GM18526 (cell line): ENCODE measurements around the gene SORBS1.

Experiments used
- POLR2A ChIP-seq: IDR thresholded peaks from 3 replicates; pipeline ENCODE4 v1.6.1; 2011; ENCODE audit not compliant: insufficient read length; ENCODE audit errors: extremely low read depth

The SORBS1 gene

DNA sequence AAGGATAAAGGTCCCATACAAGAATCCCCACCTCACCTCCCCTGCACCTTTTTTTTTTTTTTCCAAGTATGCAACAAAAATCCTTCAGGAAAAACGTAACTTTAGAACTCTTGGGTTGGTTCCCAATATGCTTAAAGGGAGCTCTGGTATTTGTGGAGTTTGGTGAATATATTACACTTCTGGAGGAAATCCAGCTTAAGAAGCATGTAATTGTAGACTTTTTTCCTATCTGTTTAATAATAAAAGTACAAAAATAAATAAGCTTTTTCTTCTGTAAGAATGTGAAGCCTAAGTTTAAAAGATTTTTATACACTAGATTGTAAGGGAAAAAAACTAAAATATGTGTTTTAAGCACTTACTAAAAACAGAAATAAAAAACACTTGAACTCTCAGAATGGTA, 102.3 kb downstream of the SORBS1 start:
- no peak for TF ChIP-seq POLR2A

DNA sequence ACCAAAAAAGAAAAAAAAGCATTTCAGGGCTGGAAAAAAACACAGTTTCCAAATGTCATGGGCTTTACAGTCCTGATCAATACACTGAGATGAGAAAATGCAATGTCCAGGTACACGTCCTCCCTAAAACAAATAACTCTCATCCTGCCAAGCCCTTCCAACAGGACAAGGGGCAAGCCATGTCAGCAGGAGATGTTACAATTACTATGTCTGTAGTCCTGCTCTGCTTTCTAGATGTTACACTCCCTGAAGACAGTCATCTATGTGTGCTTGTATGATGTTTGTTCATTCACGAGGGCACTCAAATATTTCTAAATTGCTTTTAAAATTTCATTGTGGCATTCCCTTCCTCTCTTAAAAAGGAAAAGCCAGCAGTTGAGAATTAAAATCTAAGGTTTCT, 103.2 kb downstream of the SORBS1 start:
- TF ChIP-seq POLR2A, result no peak

DNA sequence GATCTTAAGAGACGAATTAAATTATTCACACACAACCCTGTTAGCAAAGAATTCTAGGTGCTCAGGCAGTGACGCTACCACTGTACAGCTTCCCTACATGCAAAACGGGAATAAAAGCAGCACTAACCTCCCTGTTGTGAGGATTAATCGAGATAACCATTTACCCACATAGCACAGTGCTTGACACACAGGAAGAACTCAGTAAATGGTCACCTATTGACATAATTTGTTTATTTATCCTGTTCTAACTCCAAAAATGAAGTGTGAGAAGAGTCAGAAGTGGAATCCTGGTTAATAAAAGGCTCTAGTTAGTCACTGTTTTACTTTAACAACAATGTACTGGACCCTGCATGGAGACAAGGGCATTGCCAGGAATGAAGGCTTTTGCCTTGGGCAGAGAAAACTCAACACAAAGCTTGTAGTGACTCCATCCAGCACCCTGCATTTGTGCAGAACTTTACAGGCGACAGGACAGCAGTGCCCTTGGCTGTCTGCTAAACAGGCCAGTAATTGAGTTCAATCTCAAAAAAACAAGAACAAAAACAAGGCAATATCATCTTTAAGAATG, 103.8 kb downstream of the SORBS1 start:
- no peak for TF ChIP-seq POLR2A

DNA sequence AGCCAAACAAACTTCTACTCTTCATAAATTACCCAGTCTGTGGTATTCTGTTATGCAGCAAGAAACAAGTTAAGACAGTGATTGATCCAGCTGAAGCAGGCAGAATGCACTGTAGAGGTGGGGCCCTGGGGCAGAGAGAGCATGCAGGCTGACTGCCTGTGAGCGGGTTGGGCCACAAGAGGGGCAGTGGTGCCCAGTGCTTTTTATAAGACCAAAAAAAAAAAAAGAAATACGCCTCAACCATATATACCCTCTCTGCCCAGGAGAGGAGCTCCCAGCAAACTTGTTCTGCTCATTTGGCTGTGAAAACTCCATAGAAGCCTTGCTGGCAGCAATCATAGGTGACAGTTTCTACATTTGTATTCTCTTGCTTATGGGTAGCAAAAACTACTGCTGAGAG, 104.7 kb downstream of the SORBS1 start:
- TF ChIP-seq POLR2A, result no peak

DNA sequence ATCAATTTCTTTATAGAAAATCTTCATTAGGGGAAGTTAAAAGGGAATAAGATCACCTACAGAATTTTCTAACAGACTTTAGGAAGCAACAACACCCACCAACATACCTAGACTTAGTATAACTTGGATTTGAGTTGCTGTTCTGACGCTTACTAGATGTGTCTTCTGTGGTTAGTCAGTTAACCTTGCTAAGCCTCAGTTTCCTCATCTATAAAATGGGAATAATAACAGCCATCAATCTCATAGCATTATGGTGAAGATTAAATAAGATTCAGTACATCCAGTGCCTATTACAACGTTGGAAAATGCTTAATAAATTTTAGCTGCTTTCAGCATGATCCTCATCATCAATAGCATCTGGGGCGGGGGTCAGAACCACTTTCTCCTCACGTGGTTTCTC, 106.2 kb downstream of the SORBS1 start:
- no peak for TF ChIP-seq POLR2A

DNA sequence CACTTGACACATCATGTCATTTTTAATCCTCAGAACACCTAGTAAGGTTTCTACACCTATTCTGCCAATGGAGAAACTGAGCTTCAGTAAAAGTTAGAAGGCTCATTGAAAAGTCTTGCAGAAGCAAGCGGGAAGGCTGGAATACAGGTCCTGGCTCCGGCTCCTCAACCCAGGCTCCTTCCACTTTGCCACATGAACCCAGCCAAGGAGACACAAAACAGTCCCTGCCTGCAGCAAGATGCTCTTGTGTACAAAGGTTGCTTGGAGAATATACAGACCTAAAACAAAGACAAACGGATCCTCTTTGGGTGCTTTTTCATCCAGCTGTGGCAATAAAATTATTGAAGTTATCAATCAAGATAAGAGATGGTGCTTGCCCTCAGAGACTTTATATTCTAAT, 106.8 kb downstream of the SORBS1 start:
- TF ChIP-seq POLR2A, result no peak

DNA sequence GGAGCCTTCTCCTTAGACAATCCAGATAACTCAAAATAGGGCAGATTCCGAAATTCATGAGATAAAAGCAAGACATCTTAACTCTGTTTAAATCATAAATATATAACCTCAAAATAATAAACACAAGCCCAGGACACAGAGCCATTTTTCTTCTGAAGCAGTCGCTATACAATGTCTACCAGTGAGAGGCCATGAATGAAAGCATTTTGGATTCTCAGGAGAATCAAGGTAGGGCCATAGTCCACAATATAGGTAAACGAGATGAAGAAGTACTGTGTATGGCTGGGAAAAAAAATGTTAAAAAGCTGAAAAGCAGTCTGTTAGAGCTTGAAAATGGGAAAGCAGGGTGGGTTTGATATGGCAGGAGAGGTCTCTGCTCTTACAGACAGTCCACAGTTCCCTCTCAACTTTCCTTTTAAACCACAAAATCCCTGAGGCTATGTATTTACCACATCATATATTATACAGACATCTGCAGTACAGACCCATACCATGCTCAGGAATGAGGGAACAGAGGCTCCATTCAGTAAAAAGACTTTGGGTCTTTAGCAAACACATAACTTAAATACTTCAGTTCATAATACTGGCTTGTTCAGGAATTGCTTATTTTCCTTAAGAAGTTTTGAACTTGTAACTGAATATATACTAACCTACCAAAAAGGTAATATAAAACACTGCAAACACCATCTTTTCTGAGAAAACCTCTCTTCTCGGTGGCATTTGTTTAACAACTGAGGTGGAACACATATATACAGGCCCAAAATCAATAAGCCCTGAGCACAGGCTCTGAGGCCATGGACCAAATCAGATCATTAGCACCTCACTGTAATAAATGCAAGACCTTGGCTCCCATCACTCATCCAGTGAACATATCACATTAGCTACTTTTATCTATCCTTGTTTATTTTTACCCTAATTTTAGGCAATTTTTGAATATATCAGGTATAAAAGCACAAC, 109.3 kb downstream of the SORBS1 start:
- TF ChIP-seq POLR2A, result no peak

DNA sequence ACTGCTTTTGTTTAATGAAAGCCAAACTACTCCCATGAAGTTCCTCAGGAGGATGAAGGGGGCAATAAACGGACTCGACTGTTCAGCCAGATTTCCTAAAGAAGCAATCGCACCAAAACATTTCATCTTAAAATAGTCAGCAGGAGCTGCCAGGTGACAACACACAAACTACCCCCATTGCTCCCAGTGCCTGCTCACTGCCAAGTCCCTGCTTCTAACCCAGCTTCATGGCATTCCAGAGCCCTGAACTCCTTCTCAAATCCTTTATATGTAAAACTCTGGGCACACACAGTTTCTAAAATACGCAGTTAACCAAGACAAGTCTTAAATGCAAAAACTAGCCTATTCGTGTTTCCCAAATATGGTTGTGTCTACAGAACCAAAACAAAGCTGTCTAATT, 110.0 kb downstream of the SORBS1 start:
- no peak for TF ChIP-seq POLR2A

DNA sequence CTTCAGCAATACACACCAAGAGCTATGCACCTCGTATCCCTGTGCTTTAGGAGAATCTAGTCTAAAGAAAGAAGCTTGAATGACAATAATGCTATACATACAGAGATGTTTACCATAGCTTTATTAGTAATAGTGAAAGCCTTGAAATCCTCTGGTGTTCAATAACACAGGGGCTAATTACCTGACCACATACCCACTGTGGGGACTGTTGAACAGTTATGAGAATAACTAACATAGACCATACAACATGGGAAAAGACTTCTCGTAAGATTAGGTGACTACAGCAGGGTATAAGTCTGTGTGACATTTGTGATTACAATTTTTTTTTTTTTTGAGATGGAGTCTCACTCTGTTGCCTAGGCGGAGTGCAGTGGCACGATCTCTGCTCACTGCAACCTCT, 111.0 kb downstream of the SORBS1 start:
- TF ChIP-seq POLR2A, result no peak

DNA sequence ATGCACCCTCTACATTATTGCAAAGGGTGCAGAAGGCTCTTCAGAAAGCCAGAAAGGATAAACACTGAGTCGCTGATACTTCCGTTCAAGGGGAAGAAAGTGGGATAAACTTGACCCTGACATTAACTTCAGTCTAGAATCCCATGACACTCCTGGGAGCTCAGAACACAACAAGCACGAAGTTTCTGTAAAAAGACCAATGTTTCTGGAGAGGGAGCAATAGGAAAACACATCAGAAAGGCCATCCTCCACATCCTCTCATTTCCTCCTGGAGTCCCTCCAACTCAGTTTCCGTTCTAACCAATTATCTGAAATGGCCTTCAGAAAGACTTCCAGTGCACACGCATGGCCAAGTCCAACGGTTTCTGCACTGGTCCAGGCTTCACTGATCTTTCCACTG, 113.5 kb downstream of the SORBS1 start:
- TF ChIP-seq POLR2A, result no peak

DNA sequence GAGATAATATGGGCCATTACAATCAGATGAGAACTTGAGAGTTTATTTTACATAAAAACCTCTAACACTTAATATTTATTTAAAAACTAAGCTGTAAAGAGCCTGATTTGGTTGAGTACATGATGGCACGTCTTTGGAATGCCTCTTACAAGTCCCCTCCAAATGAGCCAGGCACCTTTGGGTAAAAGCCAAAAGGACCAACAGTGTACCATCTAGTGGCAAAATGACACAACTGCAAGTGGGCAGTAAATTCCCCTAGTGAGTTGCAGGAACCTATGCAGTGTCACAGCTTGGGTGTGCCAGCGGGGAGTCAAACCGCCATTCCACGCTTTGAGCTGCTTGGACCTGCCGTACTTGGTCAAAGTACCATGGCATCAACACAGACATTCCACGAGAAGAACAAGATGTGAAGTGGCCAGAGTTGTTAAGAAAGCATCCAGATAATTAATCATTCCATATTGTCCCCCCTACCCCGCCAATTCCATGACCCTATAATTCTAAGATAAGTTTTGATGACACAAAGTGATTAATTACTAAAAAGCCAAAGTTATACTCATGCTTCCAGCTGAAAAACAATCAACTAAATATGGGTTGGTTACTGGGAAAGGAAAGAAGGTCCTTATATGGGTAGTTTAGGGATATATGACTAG, 115.2 kb downstream of the SORBS1 start:
- no peak for TF ChIP-seq POLR2A

DNA sequence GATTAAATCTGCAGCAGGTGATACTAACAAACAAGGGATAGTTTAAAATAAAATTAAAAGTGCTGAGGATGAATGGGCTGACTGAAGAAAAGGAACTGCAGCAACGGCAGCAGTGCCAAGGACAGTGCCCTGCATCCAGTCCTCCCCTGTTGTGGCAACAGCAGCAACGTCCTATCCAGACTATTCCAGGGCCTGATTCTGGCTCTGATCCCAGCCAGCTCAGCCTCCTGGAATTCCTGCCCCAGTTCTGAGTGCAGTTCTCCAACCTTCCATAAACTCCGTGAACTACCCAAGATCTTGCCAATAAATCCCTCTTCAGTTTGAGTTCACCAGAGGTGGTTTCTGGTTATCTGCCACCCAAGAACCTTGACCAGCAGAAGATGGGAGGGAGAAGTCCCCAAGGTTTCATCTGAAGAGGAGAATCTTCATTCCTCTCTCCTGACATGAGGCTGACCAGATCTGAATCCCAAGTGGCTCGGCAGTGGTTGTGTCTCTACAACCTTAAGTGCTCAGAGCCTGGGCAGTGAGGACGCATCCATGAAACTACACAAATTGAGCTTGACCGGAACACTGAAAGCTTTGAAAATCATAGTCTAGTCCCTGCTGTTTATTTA, 115.8 kb downstream of the SORBS1 start:
- TF ChIP-seq POLR2A, result no peak

DNA sequence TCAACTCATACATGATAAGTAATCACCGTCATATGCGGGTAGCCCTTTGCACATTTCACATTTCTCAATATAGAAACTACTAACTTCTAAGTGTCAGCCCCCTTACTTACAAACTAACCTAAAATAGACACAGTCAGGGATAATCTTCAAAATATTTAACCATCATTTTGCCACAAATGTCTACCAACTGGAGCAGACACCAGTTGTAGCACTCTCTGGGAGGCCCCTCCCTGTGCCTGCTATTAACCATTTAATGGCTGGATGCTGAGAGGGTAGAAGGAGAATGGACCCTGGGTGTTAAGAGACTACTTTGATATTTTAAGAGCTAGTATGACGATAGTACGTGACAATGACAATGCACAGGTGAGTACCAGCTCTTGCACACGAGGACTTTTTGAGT, 116.4 kb downstream of the SORBS1 start:
- no peak for TF ChIP-seq POLR2A

DNA sequence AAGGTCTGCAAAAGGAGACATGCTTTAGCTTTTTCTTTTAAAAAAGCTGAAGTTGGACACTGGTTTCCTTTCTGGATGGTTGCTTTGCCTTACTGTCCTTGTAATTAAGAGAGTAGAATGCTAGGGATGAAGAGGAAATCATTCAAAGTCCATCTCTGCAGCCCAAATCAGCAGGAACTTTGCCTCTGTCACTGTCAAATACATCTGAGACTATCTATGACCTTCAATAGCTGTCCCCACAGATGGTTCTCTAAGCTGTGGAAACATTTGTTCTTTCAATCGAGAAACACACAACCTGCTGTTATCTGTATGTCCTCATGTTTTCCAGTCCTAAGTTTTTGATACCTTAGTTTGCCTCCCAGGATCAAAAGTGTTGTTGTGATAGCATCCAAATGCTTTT, 117.5 kb downstream of the SORBS1 start:
- TF ChIP-seq POLR2A, result no peak

DNA sequence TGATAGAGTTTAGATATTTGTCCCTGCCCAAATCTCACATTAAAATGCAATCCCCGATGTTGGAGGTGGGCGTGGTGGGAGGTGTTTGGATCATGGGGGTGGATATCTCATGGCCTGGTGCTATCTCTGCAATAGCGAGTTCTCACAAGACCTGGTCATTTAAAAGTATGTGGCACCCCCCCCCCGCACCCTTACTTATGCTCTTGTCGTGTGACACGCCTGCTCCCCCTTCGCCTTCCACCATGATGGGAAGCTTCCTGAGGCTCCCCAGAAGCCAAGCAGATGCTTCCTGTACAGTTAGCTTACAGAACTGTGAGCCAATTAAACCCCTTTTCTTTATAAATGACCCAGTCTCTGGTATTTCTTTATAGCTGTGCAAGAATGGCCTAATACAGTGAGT, 118.8 kb downstream of the SORBS1 start:
- TF ChIP-seq POLR2A, result no peak

DNA sequence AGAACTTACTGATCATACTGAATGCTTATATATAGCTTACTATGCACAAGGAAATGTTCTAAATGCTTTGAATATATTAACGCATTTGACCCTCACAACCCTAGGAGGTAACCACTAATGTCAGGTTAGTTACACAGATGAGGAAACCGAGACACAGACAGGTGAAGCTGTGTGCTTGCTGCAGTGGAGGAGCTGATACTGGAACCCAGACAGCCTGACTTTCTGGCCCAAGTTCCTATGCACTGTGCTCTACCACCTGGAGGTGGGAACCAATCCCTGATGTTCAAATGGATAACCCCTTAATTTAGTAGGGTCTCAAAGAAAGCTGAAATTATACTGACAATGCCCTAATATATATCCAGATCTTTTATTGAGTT, 119.6 kb downstream of the SORBS1 start:
- no peak for TF ChIP-seq POLR2A

DNA sequence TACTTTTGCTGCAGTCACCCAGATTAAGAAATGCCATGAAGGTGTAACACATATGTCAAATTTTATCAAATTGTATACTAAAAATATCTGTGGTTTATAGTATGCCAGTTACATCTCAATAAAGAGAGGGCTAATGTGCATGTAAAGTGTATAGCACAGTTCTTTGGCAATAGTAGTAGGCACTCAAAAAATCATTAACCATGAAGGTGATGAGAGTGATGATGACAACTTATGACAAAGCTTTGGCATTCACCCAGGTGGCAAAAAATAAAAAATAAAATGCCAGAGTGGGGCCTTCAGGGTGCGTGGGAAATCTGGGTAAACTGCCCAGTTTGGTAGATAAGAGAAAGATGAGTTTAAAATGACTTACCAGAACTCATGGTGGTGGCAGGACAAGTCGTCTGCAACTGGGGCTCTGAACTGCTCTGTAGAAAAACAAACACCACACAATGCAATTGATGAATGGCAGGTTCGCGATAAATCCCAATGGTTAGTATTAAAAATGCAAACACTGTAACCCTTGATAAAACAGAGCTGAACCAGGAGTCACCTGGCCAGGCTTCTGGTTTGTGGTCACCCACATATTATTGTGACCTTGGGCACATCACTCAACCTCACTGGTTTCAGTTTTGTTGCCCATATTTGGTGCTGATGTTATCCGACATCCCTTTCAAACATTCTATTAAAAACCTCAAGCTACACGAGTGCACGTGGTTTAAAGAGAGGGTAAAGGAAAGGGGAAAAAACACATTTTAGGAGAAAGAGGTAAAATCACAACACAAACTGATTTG, 120.2 kb downstream of the SORBS1 start:
- no peak for TF ChIP-seq POLR2A
